GM18499 (cell line): ENCODE measurements around the gene MFAP3L.
"Not testable (repeated sequence)": the region's sequence is repeated elsewhere in the genome, so short reads cannot be mapped to it uniquely, and the experiment has no call there.

ENCODE experiments used
- ATAC-seq: cut with Tn5 transposase; IDR thresholded peaks from one replicate; pipeline ENCODE4 v1.9.1; 2021; ENCODE audit warnings: moderate number of reproducible peaks; ENCODE audit not compliant: insufficient read depth, unreplicated experiment

MFAP3L gene

DNA sequence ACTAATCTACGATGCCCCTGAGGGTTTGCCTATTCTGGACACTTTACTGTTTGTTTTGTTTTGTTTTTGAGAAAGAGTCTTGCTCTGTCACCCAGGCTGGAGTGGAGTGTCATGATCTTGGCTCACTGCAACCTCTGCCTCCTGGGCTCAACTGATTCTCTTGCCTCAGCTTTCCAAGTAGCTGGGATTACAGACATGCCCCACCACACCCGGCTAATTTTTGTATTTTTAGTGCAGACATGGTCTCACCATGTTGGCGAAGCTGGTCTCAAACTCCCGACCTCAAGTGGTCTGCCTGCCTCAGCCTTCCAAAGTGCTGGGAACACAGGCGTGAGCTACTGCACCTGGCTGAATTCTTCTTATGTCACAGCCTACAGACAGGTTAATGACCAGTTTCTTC is 70.7 kb downstream of the MFAP3L start:
- ATAC-seq, result no peak

DNA sequence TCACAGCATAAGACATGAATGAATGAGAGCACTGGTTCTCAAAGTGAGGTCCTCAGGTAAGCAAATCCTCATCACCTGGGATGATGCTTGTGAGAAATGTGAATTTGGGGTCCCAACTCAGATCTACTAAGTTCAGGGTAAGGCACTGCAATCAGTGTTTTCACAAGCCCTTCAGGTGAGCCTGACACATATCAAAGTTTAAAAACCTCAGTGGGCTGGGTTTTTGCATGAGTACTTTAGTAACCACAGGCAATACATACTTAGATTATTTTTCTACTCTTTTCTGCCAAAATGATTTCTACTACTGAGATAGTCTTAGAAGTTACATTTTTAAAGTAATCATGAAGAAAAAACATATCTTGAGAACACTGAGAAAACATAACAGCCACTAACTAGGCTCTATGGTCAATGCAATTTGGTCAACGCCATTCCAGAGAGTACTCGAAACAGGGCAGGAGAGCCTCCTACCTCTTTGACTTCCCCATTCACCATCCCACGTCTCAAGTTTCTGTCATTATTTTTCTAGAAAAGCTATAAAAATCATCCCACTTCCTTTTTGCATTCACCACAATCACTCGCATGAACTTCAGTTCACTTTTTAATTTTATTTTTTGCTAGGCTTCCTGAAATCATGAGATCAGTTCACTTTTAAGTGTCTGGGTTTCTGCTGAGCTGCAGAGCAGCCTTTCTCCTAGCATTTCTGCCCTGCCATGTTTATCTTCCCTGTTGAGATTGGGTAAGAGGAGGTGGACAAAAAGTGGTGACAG is 73.8 kb downstream of the MFAP3L start:
- no peak for ATAC-seq

DNA sequence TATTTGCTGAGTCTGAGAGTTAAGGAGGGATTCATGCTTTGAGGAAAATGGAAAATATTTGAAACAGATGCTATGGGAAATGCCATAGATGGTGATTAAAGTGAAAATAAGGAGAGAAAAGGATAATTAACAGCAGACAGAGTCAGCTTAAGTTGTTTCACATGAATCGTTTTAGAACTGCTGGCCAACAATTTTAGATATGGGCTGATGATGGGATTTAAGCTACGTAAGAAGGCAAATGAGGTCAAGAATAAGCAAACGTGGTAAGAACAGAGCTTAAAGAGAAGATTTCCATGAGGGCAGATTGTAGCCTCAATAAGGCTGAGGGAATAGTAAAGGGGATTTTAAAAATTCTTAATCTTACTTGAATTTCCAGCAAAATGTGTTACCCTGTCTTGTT is 77.9 kb downstream of the MFAP3L start:
- no peak for ATAC-seq

DNA sequence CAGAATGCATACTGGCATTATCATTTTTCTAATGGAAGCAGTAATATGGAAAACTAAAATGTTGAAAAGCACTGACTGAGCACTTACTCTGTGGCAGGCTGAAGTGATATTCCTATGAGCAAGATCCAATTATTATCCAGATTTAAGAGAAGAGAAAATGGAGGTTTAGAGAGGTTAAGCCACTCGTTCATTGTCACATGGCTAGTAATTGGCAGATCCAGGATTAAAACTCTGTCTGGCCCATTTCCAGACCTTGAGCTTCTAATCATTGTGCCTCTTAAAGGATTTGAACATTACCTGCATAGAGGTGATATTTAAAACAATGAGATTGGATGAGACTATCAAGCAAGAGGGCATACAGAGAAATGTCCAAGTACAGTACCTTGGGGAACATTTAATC is 80.6 kb downstream of the MFAP3L start:
- ATAC-seq, result no peak

DNA sequence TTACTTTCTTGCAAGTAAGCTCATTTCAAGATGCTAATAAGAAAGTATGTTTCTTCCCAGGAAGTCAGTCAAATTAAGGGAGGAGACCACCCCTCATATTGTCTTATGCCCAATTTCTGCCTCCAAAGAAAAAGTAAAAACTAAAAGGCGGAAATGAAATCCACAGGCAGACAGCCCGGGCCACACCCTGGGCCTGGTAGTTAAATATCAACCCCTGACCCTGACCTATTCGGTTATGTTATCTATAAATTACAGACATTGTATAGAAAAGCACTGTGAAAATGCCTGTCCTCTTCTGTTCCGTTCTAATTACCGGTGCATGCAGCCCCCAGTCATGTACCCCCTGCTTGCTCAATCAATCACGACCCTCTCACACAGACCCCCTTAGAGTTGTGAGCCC is 82.6 kb downstream of the MFAP3L start:
- ATAC-seq, result not testable (repeated sequence)

DNA sequence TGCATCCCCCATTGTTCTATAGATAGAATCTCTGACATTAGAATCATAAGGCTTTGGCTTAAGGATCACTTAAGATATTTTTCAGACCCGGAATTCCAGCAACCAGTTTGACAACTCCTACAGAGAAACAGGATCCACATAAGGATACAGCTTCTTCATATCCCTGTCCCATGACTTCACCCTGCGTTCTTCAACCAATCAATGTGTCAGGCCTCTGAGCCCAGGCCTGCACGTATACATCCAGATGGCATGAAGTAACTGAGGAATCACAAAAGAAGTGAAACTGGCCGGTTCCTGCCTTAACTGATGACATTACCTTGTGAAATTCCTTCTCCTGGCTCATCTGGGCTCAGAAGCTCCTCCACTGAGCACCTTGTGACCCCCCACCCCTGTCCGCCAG is 85.1 kb downstream of the MFAP3L start:
- ATAC-seq, result no peak

DNA sequence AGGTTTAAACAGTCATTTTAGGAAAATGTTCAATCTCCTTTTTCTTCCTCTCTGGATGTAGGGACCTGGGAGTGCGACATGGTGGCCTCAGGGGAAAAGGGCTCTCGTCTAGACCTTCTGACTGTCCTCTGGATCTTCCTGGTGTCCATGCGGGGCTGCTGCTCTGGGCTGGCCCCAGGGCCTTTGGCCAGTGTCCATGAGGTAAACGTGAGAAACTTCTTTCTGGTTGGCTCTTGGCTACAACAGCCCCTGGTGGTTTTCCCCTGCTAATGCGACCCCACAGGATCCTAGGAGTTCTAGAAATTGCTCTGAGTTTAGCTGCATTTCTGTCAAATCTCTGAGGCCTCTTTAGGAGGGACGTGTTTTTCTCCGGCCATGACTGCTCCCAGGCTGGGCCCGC is 85.7 kb downstream of the MFAP3L start:
- ATAC-seq, result no peak
